ENCODE data around the gene PARD3. TPM values are rescaled to one million over a fixed set of nuclear protein-coding genes. Genes with fewer than 3 reads are reported as not detected.

PARD3 gene
- total RNA-seq (under 1 TPM in 1 of 2 experiments, not detected in 1; 0.25 TPM), polyA plus RNA-seq (under 1 TPM in 1 of 2 donors, not detected in 1; 0.13 TPM)

- intact Hi-C loops (cut with micrococcal nuclease), result no loop called here
- CTCF ChIA-PET (ENCODE audit: partially characterized antibody), result no interaction called here
- H3K4me3 Mint-ChIP-seq, result peak within 1 kb of the TSS; percentile 34 to 77 (median 61)
- no peaks in the 10 kb centered on the region for H3K36me3 ChIP-seq (ENCODE audit: insufficient read depth, low read length)
- no peaks in the 10 kb centered on the region for H3K36me3 Mint-ChIP-seq
- POLR2A ChIA-PET (ENCODE audit: partially characterized antibody), result no interaction called here
- H3K27me3 ChIP-seq (ENCODE audit: insufficient read depth, low read length), result peaks cover 14% of the 10 kb centered on the region
- H3K27ac ChIP-seq (ENCODE audit: low read depth, low read length), result no peak within 1 kb of the TSS
- H3K27me3 Mint-ChIP-seq, result peaks cover 44 to 45% of the 10 kb centered on the region in 2 donors
- no peak within 1 kb of the TSS for H3K27ac Mint-ChIP-seq
- H3K4me1 ChIP-seq (ENCODE audit: insufficient read depth, low read length), result peaks cover 7% of the 10 kb centered on the region
- no peak for DNase-seq
- no peaks in the 10 kb centered on the region for H3K9me3 ChIP-seq (ENCODE audit: control insufficient read depth in 1 of 2, low read length in 2 of 2)
- peaks cover 4 to 19% (median 10%) of the 10 kb centered on the region in 4 donors for H3K4me1 Mint-ChIP-seq
- no peaks in the 10 kb centered on the region for H3K9me3 Mint-ChIP-seq
- H3K4me3 ChIP-seq (ENCODE audit: low read length in 2 of 2), result no peak within 1 kb of the TSS
Observed at GRCh38 chr10:34815185-34816084, at the start of gene PARD3. Gene PARD3, minus strand, starts transcription at chr10:34815296. Its CDS starts 301 bp downstream, at chr10:34814995.

- Mint-ChIP-seq H3K4me1 (peaks cover 0 to 7% (median 0%) of the 10 kb centered on the region in 4 donors), H3K27me3 (peaks cover 3 to 10% of the 10 kb centered on the region in 2 donors), H3K9me3 (peaks cover 0 to 1% (median 0%) of the 10 kb centered on the region in 8 donors), H3K36me3 (no peaks in the 10 kb centered on the region), H3K27ac (no peak overlapping the region), H3K4me3 (no peak overlapping the region)
- H3K9me3 ChIP-seq (ENCODE audit: control insufficient read depth in 1 of 2, low read length in 2 of 2), result no peaks in the 10 kb centered on the region
- ChIA-PET POLR2A (ENCODE audit: partially characterized antibody) (no interaction called here), CTCF (ENCODE audit: partially characterized antibody) (no interaction called here)
- H3K4me1 ChIP-seq (ENCODE audit: insufficient read depth, low read length), result no peaks in the 10 kb centered on the region
- no peak for DNase-seq
- H3K27ac ChIP-seq (ENCODE audit: low read depth, low read length), result no peak overlapping the region
- intact Hi-C loops (cut with micrococcal nuclease), result no loop called here
- H3K27me3 ChIP-seq (ENCODE audit: insufficient read depth, low read length), result no peaks in the 10 kb centered on the region
- no peaks in the 10 kb centered on the region for H3K36me3 ChIP-seq (ENCODE audit: insufficient read depth, low read length)
- H3K4me3 ChIP-seq (ENCODE audit: low read length in 2 of 2), result no peak overlapping the region
Observed at GRCh38 chr10:34864149-34865067, 49.3 kb upstream of the PARD3 start.

DNA sequence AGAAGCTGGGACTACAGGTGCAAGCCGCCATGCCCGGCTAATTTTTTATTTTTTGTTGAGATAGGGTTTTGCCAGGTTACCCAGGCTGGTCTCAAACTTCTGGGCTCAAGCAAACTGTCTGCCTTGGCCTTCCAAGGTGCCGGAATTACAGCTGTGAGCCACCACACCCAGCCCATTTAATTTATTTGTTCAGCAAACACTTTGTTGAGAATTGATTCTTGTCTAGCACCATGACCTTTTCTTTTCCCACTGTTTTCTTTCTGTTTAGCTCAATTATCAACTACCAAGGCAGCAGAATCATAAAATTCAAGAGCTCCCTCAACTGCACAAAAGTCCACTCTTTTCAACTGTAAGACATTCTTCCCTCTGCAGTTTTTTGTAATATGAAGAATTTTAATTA is 47.8 kb upstream of the PARD3 start:
- CTCF ChIA-PET (ENCODE audit: partially characterized antibody), result no interaction called here
- POLR2A ChIA-PET (ENCODE audit: partially characterized antibody), result interaction anchor here (0.7 kb wide), 1 partner anchor 114 kb away, joined by 3 read pairs; no protein-coding TSS in a partner anchor
- H3K9me3 Mint-ChIP-seq, result peaks cover 0 to 2% (median 0%) of the 10 kb centered on the region in 8 donors
- H3K9me3 ChIP-seq (ENCODE audit: control insufficient read depth in 1 of 2, low read length in 2 of 2), result no peaks in the 10 kb centered on the region
- H3K4me3 ChIP-seq (ENCODE audit: low read length in 2 of 2), result no peak overlapping the region
- no peak overlapping the region for H3K27ac Mint-ChIP-seq
- no peaks in the 10 kb centered on the region for H3K27me3 ChIP-seq (ENCODE audit: insufficient read depth, low read length)
- intact Hi-C loops (cut with micrococcal nuclease), result no loop called here
- no peak for DNase-seq
- no peaks in the 10 kb centered on the region for H3K36me3 ChIP-seq (ENCODE audit: insufficient read depth, low read length)
- peaks cover 5 to 12% of the 10 kb centered on the region in 2 donors for H3K27me3 Mint-ChIP-seq
- H3K27ac ChIP-seq (ENCODE audit: low read depth, low read length), result no peak overlapping the region
- no peaks in the 10 kb centered on the region for H3K36me3 Mint-ChIP-seq
- no peak overlapping the region for H3K4me3 Mint-ChIP-seq
- H3K4me1 Mint-ChIP-seq, result no peaks in the 10 kb centered on the region
- no peaks in the 10 kb centered on the region for H3K4me1 ChIP-seq (ENCODE audit: insufficient read depth, low read length)

DNA sequence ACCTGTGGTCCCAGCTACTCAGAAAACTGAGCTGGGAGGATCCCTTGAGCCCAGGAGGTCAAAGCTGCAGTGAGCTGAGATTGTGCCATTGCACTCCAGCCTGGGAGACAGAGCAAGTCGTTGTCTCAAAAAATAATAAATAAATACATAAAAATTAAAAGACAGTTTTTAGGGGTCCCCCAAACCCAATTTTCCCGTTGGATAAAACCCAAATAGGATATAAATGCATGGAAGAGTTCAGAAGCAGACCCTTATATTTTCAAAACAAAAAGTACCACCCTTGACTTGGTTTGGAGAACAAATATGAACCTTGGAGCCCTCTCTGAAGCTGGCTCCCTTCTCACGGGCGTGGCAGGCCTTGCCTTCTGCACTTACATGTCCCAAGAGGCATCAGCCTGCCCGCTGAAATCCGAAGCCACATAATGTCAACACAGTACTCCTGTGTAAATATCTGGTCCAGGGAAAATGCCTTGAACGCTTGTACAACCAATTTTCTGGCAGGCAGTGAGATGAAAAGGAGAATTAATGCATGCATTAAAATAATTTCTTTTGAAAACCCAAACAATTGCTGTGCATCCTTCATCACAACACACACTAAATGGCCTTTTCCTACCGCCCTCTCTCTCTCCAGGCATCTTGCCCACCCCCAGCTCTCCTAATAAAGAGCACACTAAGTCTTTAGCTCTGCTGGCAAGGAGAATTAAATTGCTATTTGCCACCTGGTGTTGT is 46.4 kb upstream of the PARD3 start:
- H3K36me3 ChIP-seq (ENCODE audit: insufficient read depth, low read length), result no peaks in the 10 kb centered on the region
- intact Hi-C loops (cut with micrococcal nuclease), result no loop called here
- H3K27me3 ChIP-seq (ENCODE audit: insufficient read depth, low read length), result no peaks in the 10 kb centered on the region
- no peak for DNase-seq
- Mint-ChIP-seq H3K27me3 (peaks cover 8 to 14% of the 10 kb centered on the region in 2 donors), H3K36me3 (no peaks in the 10 kb centered on the region), H3K9me3 (peaks cover 0 to 4% (median 0%) of the 10 kb centered on the region in 8 donors), H3K4me3 (no peak overlapping the region), H3K27ac (no peak overlapping the region), H3K4me1 (no peaks in the 10 kb centered on the region)
- no peak overlapping the region for H3K27ac ChIP-seq (ENCODE audit: low read depth, low read length)
- no peaks in the 10 kb centered on the region for H3K9me3 ChIP-seq (ENCODE audit: control insufficient read depth in 1 of 2, low read length in 2 of 2)
- POLR2A ChIA-PET (ENCODE audit: partially characterized antibody), result no interaction called here
- CTCF ChIA-PET (ENCODE audit: partially characterized antibody), result no interaction called here
- no peak overlapping the region for H3K4me3 ChIP-seq (ENCODE audit: low read length in 2 of 2)
- H3K4me1 ChIP-seq (ENCODE audit: insufficient read depth, low read length), result no peaks in the 10 kb centered on the region

DNA sequence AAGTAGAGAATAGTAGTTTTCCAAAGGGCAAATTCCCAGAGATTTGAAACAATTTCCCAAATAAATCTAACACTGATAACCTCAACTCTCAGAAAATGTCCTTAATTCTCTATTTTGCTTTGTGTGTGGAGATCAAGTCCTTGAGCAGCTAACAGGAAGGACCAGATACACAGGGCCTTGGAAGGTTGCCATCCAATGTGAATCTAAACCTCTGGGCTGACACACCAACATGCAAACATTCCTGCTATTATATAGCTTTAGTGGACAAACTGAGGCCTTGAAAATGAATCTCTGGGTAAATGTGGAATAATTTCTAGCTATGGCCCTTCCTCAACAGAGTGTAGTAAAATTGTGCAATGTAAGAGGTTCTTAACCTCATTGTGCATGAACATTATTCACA is 44.1 kb upstream of the PARD3 start:
- H3K4me1 ChIP-seq (ENCODE audit: insufficient read depth, low read length), result no peaks in the 10 kb centered on the region
- Mint-ChIP-seq H3K4me3 (no peak overlapping the region), H3K9me3 (peaks cover 0 to 4% (median 0%) of the 10 kb centered on the region in 8 donors), H3K4me1 (no peaks in the 10 kb centered on the region), H3K27ac (no peak overlapping the region), H3K36me3 (no peaks in the 10 kb centered on the region), H3K27me3 (peaks cover 8 to 10% of the 10 kb centered on the region in 2 donors)
- no peaks in the 10 kb centered on the region for H3K36me3 ChIP-seq (ENCODE audit: insufficient read depth, low read length)
- H3K27me3 ChIP-seq (ENCODE audit: insufficient read depth, low read length), result no peaks in the 10 kb centered on the region
- no peak overlapping the region for H3K4me3 ChIP-seq (ENCODE audit: low read length in 2 of 2)
- no peaks in the 10 kb centered on the region for H3K9me3 ChIP-seq (ENCODE audit: control insufficient read depth in 1 of 2, low read length in 2 of 2)
- intact Hi-C loops (cut with micrococcal nuclease), result no loop called here
- ChIA-PET CTCF (ENCODE audit: partially characterized antibody) (no interaction called here), POLR2A (ENCODE audit: partially characterized antibody) (no interaction called here)
- no peak overlapping the region for H3K27ac ChIP-seq (ENCODE audit: low read depth, low read length)
- DNase-seq, result no peak

- H3K4me3 ChIP-seq (ENCODE audit: low read length in 2 of 2), result no peak overlapping the region
- intact Hi-C loops (cut with micrococcal nuclease), result no loop called here
- no peaks in the 10 kb centered on the region for H3K27me3 ChIP-seq (ENCODE audit: insufficient read depth, low read length)
- no peak overlapping the region for H3K27ac ChIP-seq (ENCODE audit: low read depth, low read length)
- ChIA-PET POLR2A (ENCODE audit: partially characterized antibody) (no interaction called here), CTCF (ENCODE audit: partially characterized antibody) (no interaction called here)
- peaks cover 8 to 10% of the 10 kb centered on the region in 2 donors for H3K27me3 Mint-ChIP-seq
- DNase-seq, result no peak
- peaks cover 0 to 4% (median 0%) of the 10 kb centered on the region in 8 donors for H3K9me3 Mint-ChIP-seq
- H3K36me3 ChIP-seq (ENCODE audit: insufficient read depth, low read length), result no peaks in the 10 kb centered on the region
- no peaks in the 10 kb centered on the region for H3K36me3 Mint-ChIP-seq
- H3K27ac Mint-ChIP-seq, result no peak overlapping the region
- H3K4me1 Mint-ChIP-seq, result no peaks in the 10 kb centered on the region
- H3K9me3 ChIP-seq (ENCODE audit: control insufficient read depth in 1 of 2, low read length in 2 of 2), result no peaks in the 10 kb centered on the region
- H3K4me1 ChIP-seq (ENCODE audit: insufficient read depth, low read length), result no peaks in the 10 kb centered on the region
- no peak overlapping the region for H3K4me3 Mint-ChIP-seq
Observed at GRCh38 chr10:34858003-34858402, 42.9 kb upstream of the PARD3 start.

All from CD4-positive, alpha-beta memory T cell (primary cell).